KMS-11 (cell line): ENCODE results near the gene BRD3OS.

ENCODE experiments used
- H2AFZ ChIP-seq: fragments of 200-600 bp; sonication (generic); 2 replicates; pipeline ENCODE4 v1.6.1; 2016; ENCODE audit warnings: antibody characterized with exemption, mixed run types, low read depth
- H3K27ac ChIP-seq: fragments of 200-600 bp; sonication (generic); 2 replicates; pipeline ENCODE4 v1.6.1; 2016; ENCODE audit warnings: mild to moderate bottlenecking, mixed run types
- H3K27me3 ChIP-seq: fragments of 200-600 bp; sonication (generic); 2 replicates; pipeline ENCODE4 v1.6.1; 2017; ENCODE audit warnings: mild to moderate bottlenecking, low read depth, mixed run types, moderate library complexity; ENCODE audit not compliant: insufficient read depth
- H3K36me3 ChIP-seq: fragments of 200-600 bp; sonication (generic); 2 replicates; pipeline ENCODE4 v1.6.1; 2017; ENCODE audit warnings: mild to moderate bottlenecking, mixed run types; ENCODE audit not compliant: insufficient read depth
- H3K4me1 ChIP-seq: fragments of 200-600 bp; sonication (generic); 2 replicates; pipeline ENCODE4 v1.6.1; 2016; ENCODE audit warnings: mild to moderate bottlenecking, low read depth, mixed run types; ENCODE audit not compliant: poor library complexity, severe bottlenecking
- H3K4me2 ChIP-seq: fragments of 200-600 bp; sonication (generic); 2 replicates; pipeline ENCODE4 v1.7.0; 2016; ENCODE audit warnings: mild to moderate bottlenecking, mixed run types
- H3K4me3 ChIP-seq: fragments of 200-600 bp; sonication (generic); IDR thresholded peaks from 2 replicates; pipeline ENCODE4 v1.6.1; 2017; ENCODE audit warnings: low read depth, low read length, mixed read lengths; ENCODE audit not compliant: insufficient read depth
- H3K79me2 ChIP-seq: fragments of 200-600 bp; sonication (generic); 2 replicates; pipeline ENCODE4 v1.6.1; 2016; ENCODE audit warnings: low read depth, mixed run types; ENCODE audit not compliant: insufficient read depth
- H3K9ac ChIP-seq: fragments of 200-600 bp; sonication (generic); 2 replicates; pipeline ENCODE4 v1.6.1; 2016; ENCODE audit warnings: mild to moderate bottlenecking, mixed run types
- H4K20me1 ChIP-seq: fragments of 200-600 bp; sonication (generic); 2 replicates; pipeline ENCODE4 v1.6.1; 2016; ENCODE audit warnings: mild to moderate bottlenecking, mixed run types; ENCODE audit not compliant: insufficient read depth
- TF ChIP-seq, protein P1 (sequence below): fragments of 200-600 bp; sonication (generic); conservative IDR thresholded peaks from 2 replicates; pipeline ENCODE4 v1.6.1; 2017; ENCODE audit warnings: low read depth, mild to moderate bottlenecking, antibody characterized with exemption, low read length, moderate library complexity, mixed read lengths

BRD3OS gene

DNA sequence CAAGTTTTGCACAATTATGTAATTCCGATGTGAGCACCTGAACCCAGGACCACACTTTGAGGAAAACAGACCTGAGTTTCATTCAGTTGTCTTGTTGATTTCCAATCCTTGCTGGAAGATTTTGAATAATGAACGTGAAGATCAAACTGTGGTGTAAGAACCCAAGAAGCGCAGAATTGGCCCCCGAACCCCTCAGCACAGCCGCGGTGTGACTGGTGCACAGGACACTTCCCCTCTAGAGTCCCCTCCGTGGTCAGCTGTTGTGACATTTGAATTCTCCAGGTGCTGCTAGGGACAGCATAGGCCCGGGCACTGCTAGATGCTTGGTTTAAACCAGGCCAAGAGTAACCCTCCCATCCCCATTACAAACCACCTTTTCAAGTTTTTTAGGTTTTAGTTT is 1.7 kb downstream of the BRD3OS start:
- H3K4me3 ChIP-seq = no peak overlapping the region
- peaks cover 22% of the 10 kb centered on the region for H3K4me1 ChIP-seq
- H3K9ac ChIP-seq = no peak overlapping the region
- H4K20me1 ChIP-seq = no peaks in the 10 kb centered on the region
- H3K36me3 ChIP-seq = no peaks in the 10 kb centered on the region
- no peak overlapping the region for H3K27ac ChIP-seq
- no peaks in the 10 kb centered on the region for H3K79me2 ChIP-seq
- H3K27me3 ChIP-seq = peaks cover 7% of the 10 kb centered on the region; the same call in 1 of the 2 replicates
- TF ChIP-seq, protein P1, sequence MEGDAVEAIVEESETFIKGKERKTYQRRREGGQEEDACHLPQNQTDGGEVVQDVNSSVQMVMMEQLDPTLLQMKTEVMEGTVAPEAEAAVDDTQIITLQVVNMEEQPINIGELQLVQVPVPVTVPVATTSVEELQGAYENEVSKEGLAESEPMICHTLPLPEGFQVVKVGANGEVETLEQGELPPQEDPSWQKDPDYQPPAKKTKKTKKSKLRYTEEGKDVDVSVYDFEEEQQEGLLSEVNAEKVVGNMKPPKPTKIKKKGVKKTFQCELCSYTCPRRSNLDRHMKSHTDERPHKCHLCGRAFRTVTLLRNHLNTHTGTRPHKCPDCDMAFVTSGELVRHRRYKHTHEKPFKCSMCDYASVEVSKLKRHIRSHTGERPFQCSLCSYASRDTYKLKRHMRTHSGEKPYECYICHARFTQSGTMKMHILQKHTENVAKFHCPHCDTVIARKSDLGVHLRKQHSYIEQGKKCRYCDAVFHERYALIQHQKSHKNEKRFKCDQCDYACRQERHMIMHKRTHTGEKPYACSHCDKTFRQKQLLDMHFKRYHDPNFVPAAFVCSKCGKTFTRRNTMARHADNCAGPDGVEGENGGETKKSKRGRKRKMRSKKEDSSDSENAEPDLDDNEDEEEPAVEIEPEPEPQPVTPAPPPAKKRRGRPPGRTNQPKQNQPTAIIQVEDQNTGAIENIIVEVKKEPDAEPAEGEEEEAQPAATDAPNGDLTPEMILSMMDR = no peak
- H3K4me2 ChIP-seq = no peak overlapping the region
- H2AFZ ChIP-seq = no peak overlapping the region

DNA sequence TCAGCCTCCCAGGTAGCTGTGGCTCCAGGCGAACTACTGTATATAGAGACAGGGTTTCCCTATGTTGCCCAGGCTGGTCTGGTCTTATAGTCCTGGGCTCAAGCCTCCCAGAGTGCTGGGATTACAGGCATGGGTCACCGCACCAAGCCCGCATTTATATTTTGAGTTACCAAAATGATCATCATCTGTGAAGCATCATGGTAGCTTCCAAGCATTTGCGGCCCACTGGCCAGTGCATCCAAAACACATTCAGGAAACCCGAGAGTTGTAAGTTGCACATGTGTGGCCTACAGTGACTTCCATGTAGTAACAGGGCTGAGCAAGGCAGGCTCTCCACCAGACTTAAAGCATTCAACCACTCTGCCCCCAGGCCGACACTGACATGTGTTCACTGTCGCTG is 2.3 kb downstream of the BRD3OS start:
- Histone ChIP-seq H4K20me1 (no peaks in the 10 kb centered on the region), H3K36me3 (no peaks in the 10 kb centered on the region), H3K27me3 (peaks cover 2% of the 10 kb centered on the region; the same call in 1 of the 2 replicates), H3K27ac (no peak overlapping the region), H3K4me1 (peaks cover 28% of the 10 kb centered on the region), H2AFZ (no peak overlapping the region), H3K79me2 (no peaks in the 10 kb centered on the region), H3K4me3 (no peak overlapping the region), H3K4me2 (no peak overlapping the region), H3K9ac (no peak overlapping the region)
- TF ChIP-seq, protein P1 = no peak

DNA sequence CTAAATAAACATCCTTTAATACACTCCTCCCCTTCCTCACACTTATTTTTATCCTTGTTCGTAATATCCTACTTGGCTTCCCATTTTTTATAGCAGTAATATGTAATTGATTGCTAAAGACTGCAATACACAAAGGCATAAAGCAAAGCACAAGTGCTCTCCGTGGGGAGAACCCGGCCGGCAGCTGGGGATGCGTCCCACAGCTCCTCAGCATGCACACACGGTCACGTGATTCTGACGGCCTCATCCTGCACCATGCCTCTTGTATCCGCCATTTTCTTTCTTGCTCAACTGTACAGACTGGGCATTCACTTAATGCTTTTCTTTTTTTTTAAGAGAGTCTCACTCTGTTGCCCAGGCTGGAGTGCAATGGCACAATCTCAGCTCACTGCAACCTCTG is 2.8 kb downstream of the BRD3OS start:
- TF ChIP-seq, protein P1 = no peak
- H3K4me2 ChIP-seq = no peak overlapping the region
- no peak overlapping the region for H3K27ac ChIP-seq
- no peak overlapping the region for H3K4me3 ChIP-seq
- H3K27me3 ChIP-seq = no peaks in the 10 kb centered on the region
- peaks cover 32% of the 10 kb centered on the region for H3K4me1 ChIP-seq
- no peaks in the 10 kb centered on the region for H3K79me2 ChIP-seq
- no peak overlapping the region for H2AFZ ChIP-seq
- no peak overlapping the region for H3K9ac ChIP-seq
- no peaks in the 10 kb centered on the region for H3K36me3 ChIP-seq
- no peaks in the 10 kb centered on the region for H4K20me1 ChIP-seq

DNA sequence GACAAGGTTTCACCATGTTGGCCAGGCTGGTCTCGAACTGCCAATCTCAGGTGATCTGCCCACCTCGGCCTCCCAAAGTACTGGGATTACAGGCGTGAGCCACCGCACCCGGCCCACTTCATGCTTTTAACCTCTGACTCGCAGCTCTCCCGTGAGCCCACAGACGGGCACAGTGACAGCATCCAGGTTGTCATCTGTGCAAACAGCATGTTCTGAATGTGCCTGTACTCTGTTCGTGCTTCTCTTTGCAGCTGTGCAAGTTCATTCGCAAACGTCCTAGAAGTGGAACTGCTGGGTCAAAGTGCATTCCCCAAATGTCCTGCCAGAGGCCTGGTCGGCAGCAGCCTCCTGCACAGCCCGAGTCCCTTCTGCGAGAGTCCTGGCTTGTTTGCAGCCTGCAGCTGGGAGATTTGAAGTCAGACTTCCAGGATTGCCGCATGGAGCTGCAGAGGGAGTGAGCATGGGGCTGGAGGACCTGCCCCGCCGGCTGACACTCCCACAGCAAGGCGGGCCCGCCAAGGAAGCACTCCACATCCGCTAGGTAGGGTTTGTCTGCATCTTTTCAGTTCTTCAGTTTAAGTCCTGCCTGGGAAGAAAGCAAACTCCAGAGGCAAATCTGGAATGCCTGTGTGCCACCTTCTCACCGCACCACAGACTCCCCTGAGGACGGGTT is 3.4 kb downstream of the BRD3OS start:
- no peaks in the 10 kb centered on the region for H3K79me2 ChIP-seq
- peaks cover 32% of the 10 kb centered on the region for H3K4me1 ChIP-seq
- H3K4me3 ChIP-seq = no peak overlapping the region
- no peak overlapping the region for H3K9ac ChIP-seq
- H3K4me2 ChIP-seq = no peak overlapping the region
- TF ChIP-seq, protein P1 = no peak
- H4K20me1 ChIP-seq = no peaks in the 10 kb centered on the region
- no peak overlapping the region for H2AFZ ChIP-seq
- H3K27me3 ChIP-seq = no peaks in the 10 kb centered on the region
- H3K27ac ChIP-seq = no peak overlapping the region
- no peaks in the 10 kb centered on the region for H3K36me3 ChIP-seq
